GM12872 (cell line): ENCODE data around the gene THAP4.

ENCODE experiments used
- CTCF ChIP-seq: IDR thresholded peaks from 3 replicates; pipeline ENCODE4 v1.5.1; 2011; ENCODE audit warnings: low read depth, mild to moderate bottlenecking, low read length, moderate library complexity; ENCODE audit not compliant: insufficient read depth

THAP4 gene

DNA sequence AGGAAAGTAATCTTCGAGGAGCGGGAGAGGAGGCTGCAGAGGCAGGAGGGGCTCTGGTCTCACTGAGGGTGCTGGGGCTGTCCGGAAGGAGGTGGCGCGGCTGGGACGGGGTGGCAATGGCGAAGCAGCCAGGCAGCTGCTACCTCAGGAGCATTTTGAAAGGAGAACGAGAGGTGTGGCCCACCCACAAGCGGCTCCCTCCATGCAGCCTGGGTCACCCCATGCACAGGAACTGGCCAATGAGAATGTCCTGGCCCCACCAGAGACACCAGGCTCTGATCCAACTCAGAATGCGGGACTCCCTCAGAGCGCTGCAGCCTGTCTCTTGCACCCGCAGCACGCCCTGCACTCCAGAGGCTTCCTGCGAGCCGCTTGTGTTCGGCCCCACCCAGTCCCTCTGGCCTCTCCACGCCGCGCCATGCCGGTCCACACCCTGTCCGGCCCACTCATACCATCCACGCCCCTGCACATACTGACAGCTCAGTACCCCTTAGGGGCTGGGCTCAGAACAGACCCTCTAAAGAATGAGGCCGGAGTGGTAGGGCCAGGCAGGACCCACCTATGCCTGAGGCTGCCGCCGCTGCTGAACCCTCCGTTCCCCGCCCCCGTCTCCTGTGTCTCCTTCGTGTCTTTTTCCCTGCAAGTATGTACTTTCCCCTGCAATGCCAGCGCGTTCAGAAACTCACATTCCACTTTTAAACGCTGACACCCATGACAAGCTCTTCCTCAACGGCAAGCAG lies 84.8 kb downstream of the THAP4 start:
- no peak for TF ChIP-seq CTCF

- TF ChIP-seq CTCF: no peak
Measured at GRCh38 chr2:241551599-241551997, 85.4 kb downstream of the THAP4 start.

DNA sequence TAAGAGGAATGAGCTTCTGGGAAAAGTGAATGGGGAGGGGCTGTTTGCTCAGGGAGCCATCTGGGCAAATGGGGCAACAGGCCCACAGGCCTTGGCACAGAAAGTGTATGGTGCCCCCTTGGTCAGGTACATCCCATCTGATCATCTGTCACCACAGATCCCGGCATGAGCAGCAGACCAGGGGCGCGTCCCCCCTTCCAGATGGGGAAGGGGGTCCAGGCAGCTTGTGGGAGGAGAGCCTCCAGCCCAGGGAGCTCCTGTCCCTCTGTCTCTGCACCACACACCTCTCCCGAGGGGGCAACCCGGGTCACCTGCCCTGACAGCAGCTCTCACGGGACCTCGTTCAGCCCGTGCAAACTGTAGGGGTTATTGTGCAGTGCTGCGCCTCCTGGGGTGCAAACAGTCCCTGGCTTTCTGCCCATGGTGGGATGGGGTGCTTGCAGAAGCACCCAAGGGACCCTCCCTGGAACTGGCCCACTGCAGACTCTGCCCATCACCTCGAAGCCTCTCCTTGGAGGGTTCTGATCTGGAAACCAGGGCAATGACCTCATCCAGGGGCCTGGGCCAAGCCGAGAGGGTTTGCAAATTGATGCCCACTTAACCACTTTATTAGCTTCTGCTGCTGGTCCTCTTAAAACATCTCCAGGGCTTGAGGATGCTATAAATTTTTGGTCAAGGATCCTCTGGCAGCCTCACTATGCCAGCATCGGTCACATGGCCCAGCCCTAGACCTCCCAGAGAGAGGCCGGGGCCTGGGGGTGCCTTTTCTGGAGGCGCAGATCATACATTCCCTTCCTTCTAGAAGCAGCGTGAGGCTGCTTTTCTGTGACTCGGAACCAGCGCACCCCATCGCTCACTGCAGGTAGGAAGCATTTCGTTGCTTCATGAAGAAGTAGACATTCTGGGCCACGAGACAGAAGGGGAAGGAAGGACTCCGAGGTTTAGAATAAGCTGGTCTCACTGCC lies 86.1 kb downstream of the THAP4 start:
- no peak for TF ChIP-seq CTCF

DNA sequence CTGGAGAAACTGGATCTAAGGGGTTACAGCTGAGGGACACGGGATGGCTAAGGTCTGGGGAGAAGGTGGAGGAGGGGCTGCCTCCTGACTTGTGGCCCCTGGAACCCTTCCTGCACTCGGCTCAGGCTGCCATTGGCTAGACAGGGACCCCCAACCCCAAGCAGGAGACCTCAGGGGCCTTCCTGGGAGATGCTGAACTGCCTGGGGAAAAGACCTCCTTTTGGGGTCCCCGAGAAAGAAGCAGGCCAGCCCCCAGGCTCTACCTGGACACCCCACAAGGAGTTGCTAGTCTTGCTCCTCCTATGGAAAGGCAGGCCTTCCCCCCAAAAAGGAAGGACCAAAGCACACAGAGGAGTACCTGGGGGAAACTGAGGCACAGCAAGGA lies 88.5 kb downstream of the THAP4 start:
- TF ChIP-seq CTCF: no peak

GRCh38 chr2:241547781-241548450 lies 89.0 kb downstream of the THAP4 start:
- no peak for TF ChIP-seq CTCF

DNA sequence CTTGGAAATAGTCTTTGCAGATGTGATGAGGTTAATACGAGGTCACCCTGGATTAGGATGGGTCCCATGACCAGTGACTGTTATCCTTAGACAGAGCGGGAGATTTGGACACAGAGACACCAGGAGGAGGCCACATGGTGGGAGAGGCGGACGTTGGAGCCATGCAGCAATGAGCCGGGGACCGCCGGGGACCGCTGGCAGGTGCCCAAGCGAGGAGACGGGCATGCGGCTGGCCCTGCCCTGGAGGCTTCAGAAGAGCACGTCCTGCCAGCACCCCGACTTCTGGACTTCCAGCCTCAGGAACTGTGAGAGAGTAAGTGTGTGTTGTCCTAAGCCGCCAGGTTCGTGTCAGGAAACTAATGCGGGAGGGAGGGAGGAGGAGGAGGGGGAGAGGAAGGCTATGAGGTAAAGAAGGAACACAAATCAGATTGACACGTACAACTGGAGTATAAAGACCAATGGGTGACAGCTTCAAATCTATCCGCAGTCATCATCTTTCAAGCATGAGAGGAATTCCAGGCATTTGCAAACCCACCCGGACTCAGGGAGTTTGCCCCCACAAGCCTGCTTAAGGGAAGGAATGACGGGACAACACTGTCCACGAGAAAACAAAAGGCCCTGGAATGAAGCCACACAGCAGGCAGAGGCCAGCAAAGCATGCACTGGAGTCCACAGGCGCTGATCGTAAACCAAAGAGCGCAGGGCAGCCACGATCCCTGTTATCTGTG lies 90.0 kb downstream of the THAP4 start:
- no peak for TF ChIP-seq CTCF
